WERI-Rb-1 (cell line): Measurements from ENCODE around the gene NSMCE3.

ENCODE experiments used
- DNase-seq: peaks from one replicate; pipeline ENCODE4 v3.0.0-alpha.2; 2020
- H3K27ac ChIP-seq: fragments of 250-450 bp; sonication (Bioruptor Pico); 2 replicates; pipeline ENCODE4 v1.5.1; 2020; ENCODE audit warnings: mild to moderate bottlenecking, moderate library complexity
- H3K27me3 ChIP-seq: fragments of 250-450 bp; sonication (Bioruptor Pico); 2 replicates; pipeline ENCODE4 v1.5.1; 2021; ENCODE audit warnings: mild to moderate bottlenecking, low read depth, moderate library complexity; ENCODE audit not compliant: insufficient read depth, severe bottlenecking
- H3K36me3 ChIP-seq: fragments of 250-450 bp; sonication (Bioruptor Pico); 2 replicates; pipeline ENCODE4 v1.5.1; 2020; ENCODE audit warnings: mild to moderate bottlenecking, moderate library complexity
- H3K4me3 ChIP-seq: 2 replicates; pipeline ENCODE4 v1.5.1; 2011; ENCODE audit warnings: low read depth, mild to moderate bottlenecking, control low read depth, low read length
- H3K9me3 ChIP-seq: fragments of 250-450 bp; sonication (Bioruptor Pico); 2 replicates; pipeline ENCODE4 v1.5.1; 2021; ENCODE audit warnings: mild to moderate bottlenecking, moderate library complexity; ENCODE audit not compliant: severe bottlenecking
- CTCF ChIP-seq: IDR thresholded peaks from 2 replicates; pipeline ENCODE4 v1.5.1; 2011; ENCODE audit warnings: low read depth, mild to moderate bottlenecking, control low read depth, inconsistent platforms, low read length

The NSMCE3 gene

GRCh38 chr15:29223640-29224039 is 46.0 kb downstream of the NSMCE3 start:
- H3K9me3 ChIP-seq: peaks cover 9% of the 10 kb centered on the region
- TF ChIP-seq CTCF: no peak
- no peaks in the 10 kb centered on the region for H3K36me3 ChIP-seq
- H3K27ac ChIP-seq: no peak overlapping the region
- H3K27me3 ChIP-seq: peaks cover 95% of the 10 kb centered on the region
- no peak for DNase-seq
- no peak overlapping the region for H3K4me3 ChIP-seq

- H3K36me3 ChIP-seq: no peaks in the 10 kb centered on the region
- H3K9me3 ChIP-seq: peaks cover 9% of the 10 kb centered on the region
- TF ChIP-seq CTCF: no peak
- no peak overlapping the region for H3K4me3 ChIP-seq
- H3K27me3 ChIP-seq: peaks cover 95% of the 10 kb centered on the region
- H3K27ac ChIP-seq: no peak overlapping the region
- no peak for DNase-seq
Observed at GRCh38 chr15:29222129-29222853, 47.3 kb downstream of the NSMCE3 start.

GRCh38 chr15:29220852-29221251 is 48.8 kb downstream of the NSMCE3 start:
- no peak for TF ChIP-seq CTCF
- Histone ChIP-seq H3K4me3 (no peak overlapping the region), H3K27me3 (peaks cover 95% of the 10 kb centered on the region), H3K27ac (no peak overlapping the region), H3K9me3 (peaks cover 9% of the 10 kb centered on the region), H3K36me3 (no peaks in the 10 kb centered on the region)
- no peak for DNase-seq

- Histone ChIP-seq H3K27me3 (peaks cover 73% of the 10 kb centered on the region), H3K9me3 (peaks cover 5% of the 10 kb centered on the region), H3K27ac (no peak overlapping the region), H3K4me3 (no peak overlapping the region), H3K36me3 (no peaks in the 10 kb centered on the region)
- no peak for DNase-seq
- TF ChIP-seq CTCF: no peak
Observed at GRCh38 chr15:29216955-29217354, 52.7 kb downstream of the NSMCE3 start.
